Sigmoid colon (tissue), 7 donors: ENCODE measurements around the gene HDAC8. TPM values are rescaled to one million over a fixed set of nuclear protein-coding genes. Genes with fewer than 3 reads are reported as not detected.

Experiments used
- DNase-seq: peaks from one replicate; pipeline ENCODE4 v3.0.0-alpha.2; 2019
- H3K27ac ChIP-seq, 4 donors: fragments of 200-600 bp; sonication (generic); one replicate each; pipeline ENCODE4 v1.5.1; 2016 to 2019; ENCODE audit warnings: mild to moderate bottlenecking in 1 of 4
- H3K27me3 ChIP-seq, 3 donors: fragments of 200-600 bp; sonication (generic); one replicate each; pipeline ENCODE4 v1.5.1; 2019; ENCODE audit warnings: mild to moderate bottlenecking in 1 of 3
- H3K36me3 ChIP-seq, 4 donors: fragments of 200-600 bp; sonication (generic); one replicate each; pipeline ENCODE4 v1.5.1; 2016 to 2019
- H3K4me1 ChIP-seq, 4 donors: fragments of 200-600 bp; sonication (generic); one replicate each; pipeline ENCODE4 v1.5.1; 2017 to 2019
- H3K4me3 ChIP-seq, 4 donors: fragments of 200-600 bp; sonication (generic); one replicate each; pipeline ENCODE4 v1.5.1; 2017 to 2019; ENCODE audit warnings: mild to moderate bottlenecking in 2 of 4, moderate library complexity in 1 of 4
- H3K9me3 ChIP-seq, 4 donors: fragments of 200-600 bp in 3 of 4; sonication (generic) in 3 of 4; one replicate each; pipeline versions ENCODE4 v1.5.1 to v1.6.1; 2013 to 2019
- EP300 ChIP-seq, 4 donors: sonication (generic); formaldehyde crosslinking; IDR thresholded peaks; one replicate each; pipeline ENCODE4 v1.6.1; 2017; ENCODE audit warnings: antibody characterized with exemption in 4 of 4
- POLR2A ChIP-seq, 2 donors: fragments of 450-650 bp; IDR thresholded peaks; one replicate each; pipeline ENCODE4 v1.6.1; 2016; ENCODE audit warnings: antibody characterized with exemption in 2 of 2, mild to moderate bottlenecking in 2 of 2, moderate library complexity in 2 of 2
- POLR2AphosphoS5 ChIP-seq, 4 donors: sonication (generic); formaldehyde crosslinking; IDR thresholded peaks; one replicate each; pipeline ENCODE4 v1.6.1; 2017; ENCODE audit warnings: antibody characterized with exemption in 4 of 4
- WGBS, 2 donors: extraction: QIAGEN DNeasy Blood & Tissue Kit; methylation state at CpG; one replicate each; pipeline ENCODE4 v1.1.7; 2013; 5-methylcytosine and 5-hydroxymethylcytosine counted together
- intact Hi-C: fragments of 100-400 bp; cut with DNase I; formaldehyde crosslinking; loops from one replicate; pipeline ENCODE4 v1.15.1; 2023
- polyA plus RNA-seq, 3 donors: library from polyadenylated mRNA; stranded (reverse); fragments of 200-250 nt; gene quantifications; one replicate each; pipeline ENCODE4 v1.2.3, GENCODE V29; 2013
- total RNA-seq, 4 donors: library from RNA; depleted of rRNA; stranded (reverse); fragments of >200 nt; gene quantifications; one replicate each; pipeline ENCODE4 v1.1.0, GENCODE V29; 2016
- TF ChIP-seq, protein P1 (sequence below), 4 experiments: fragments of 450-650 bp in 3 of 4; fragments of 200-600 bp in 1 of 4; IDR thresholded peaks; one replicate each; pipeline ENCODE4 v1.5.1; 2016 to 2019; ENCODE audit warnings: antibody characterized with exemption in 4 of 4, mild to moderate bottlenecking in 3 of 4, moderate library complexity in 2 of 4
- donor health status: healthy with polysubstance abuse.
- donor health status: Bipolar disorder and iron deficiency.
- donor health status: healthy.

Gene HDAC8
- total and polyA plus RNA-seq, 7 donors: 13.2 to 44.0 (median 30.4) TPM

DNA sequence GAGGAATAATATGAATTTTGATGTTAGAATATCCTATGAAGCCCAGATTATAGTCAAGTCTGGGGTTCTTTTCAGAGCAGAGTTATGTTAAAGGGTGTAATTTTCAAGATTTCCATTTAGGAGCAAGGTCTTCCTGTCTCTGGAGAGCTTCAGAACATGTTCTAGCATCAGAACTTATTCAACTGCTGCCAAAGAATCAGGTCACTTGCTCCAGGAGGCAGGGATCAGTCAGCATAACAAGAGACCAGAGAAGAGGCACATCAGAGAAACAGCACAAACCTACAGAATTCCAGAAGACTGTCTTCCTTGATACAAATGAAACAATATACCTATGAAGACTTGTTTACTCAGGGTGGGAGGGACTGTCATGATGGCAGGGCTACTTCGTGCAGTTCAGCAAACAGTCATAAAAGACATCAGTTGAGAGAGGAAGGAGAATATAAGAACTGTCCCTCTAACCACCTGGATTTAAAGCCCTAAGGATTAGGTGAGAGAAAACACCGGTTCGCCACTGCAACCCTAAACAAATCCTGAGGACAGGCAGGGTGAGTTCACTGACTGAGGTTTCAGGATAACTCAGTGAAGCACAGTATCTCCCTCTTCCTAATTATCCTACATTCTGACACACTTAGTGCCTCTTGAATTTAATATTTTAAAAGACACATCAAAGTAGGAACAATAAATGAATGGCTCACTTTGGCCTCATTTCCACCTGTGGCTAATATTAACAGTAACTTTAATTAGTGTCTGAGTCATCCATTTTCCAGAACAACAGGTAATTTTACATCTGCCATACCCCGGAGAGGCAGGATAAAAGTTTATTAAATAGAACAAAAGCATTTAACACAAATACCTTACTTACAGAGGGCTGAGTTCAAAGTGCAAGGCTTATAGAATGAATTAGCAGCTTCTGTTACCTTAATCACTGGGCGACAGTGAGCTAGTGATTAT is 93.0 kb downstream of the HDAC8 start:
- Histone ChIP-seq H3K27me3 (no peaks in the 10 kb centered on the region), H3K9me3 (no peaks in the 10 kb centered on the region), H3K36me3 (no peaks in the 10 kb centered on the region), H3K4me3 (no peak overlapping the region), H3K4me1 (no peaks in the 10 kb centered on the region), H3K27ac (no peak overlapping the region)
- 20 to 60% methylated on average over 5 of the region's 5 CpGs for whole genome bisulfite sequencing, 2 donors
- no peak for DNase-seq
- TF ChIP-seq POLR2AphosphoS5 (IDR thresholded peaks at IDR 0.05): no peak
- intact Hi-C loops: no loop called here

DNA sequence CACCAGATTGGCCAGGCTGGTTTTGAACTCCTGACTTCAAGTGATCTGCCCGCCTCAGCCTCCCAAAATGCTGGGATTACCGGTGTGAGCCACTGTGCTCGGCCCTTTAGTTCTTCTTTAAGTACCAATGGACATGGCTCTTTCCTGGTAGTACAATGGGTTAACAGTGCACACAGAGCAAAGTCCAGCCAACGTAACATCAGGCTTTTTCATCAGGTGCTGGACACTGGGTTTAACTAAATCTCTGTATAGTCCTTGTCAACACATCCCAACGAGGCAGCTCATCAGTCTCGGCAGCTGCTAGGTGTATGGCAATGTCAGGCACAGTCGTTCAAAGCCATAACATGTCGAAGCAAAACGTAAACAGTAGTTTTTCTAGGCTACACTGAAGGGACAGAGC is 93.8 kb downstream of the HDAC8 start:
- Histone ChIP-seq H3K27ac (no peak overlapping the region), H3K4me3 (no peak overlapping the region), H3K9me3 (no peaks in the 10 kb centered on the region), H3K27me3 (no peaks in the 10 kb centered on the region), H3K4me1 (no peaks in the 10 kb centered on the region), H3K36me3 (no peaks in the 10 kb centered on the region)
- 29 to 69% methylated on average over 9 of the region's 9 CpGs for WGBS, 2 donors
- intact Hi-C loops: no loop called here
- DNase-seq: no peak
- TF ChIP-seq, protein P1, sequence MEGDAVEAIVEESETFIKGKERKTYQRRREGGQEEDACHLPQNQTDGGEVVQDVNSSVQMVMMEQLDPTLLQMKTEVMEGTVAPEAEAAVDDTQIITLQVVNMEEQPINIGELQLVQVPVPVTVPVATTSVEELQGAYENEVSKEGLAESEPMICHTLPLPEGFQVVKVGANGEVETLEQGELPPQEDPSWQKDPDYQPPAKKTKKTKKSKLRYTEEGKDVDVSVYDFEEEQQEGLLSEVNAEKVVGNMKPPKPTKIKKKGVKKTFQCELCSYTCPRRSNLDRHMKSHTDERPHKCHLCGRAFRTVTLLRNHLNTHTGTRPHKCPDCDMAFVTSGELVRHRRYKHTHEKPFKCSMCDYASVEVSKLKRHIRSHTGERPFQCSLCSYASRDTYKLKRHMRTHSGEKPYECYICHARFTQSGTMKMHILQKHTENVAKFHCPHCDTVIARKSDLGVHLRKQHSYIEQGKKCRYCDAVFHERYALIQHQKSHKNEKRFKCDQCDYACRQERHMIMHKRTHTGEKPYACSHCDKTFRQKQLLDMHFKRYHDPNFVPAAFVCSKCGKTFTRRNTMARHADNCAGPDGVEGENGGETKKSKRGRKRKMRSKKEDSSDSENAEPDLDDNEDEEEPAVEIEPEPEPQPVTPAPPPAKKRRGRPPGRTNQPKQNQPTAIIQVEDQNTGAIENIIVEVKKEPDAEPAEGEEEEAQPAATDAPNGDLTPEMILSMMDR (IDR thresholded peaks at IDR 0.05): no peak
- TF ChIP-seq POLR2AphosphoS5 (IDR thresholded peaks at IDR 0.05): no peak
- TF ChIP-seq EP300 (IDR thresholded peaks at IDR 0.05): no peak

DNA sequence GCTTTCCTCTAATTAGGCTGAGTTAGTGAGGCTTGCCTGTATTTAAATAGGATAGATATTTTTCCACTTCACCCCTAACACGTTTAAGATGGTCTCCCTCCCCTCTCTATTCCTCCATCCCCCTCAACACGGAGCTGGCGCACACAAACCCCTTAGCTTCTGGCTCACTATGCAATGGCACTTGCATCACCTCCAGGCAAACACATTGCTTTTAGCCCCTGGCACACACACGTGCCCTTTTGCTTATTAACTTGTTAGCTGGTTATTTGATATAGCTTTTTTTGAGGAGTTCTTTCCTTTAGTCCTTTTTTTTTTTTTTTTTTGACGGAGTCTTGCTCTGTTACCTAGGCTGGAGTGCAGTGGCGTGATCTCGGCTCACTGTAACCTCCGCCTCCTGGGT is 94.3 kb downstream of the HDAC8 start:
- Histone ChIP-seq H3K9me3 (no peaks in the 10 kb centered on the region), H3K4me3 (no peak overlapping the region), H3K27ac (no peak overlapping the region), H3K4me1 (no peaks in the 10 kb centered on the region), H3K27me3 (no peaks in the 10 kb centered on the region), H3K36me3 (no peaks in the 10 kb centered on the region)
- no peak for DNase-seq
- TF ChIP-seq POLR2A (IDR thresholded peaks at IDR 0.05) (no peak), POLR2AphosphoS5 (IDR thresholded peaks at IDR 0.05) (no peak)
- TF ChIP-seq, protein P1 (IDR thresholded peaks at IDR 0.05): no peak
- WGBS, 2 donors: 84 to 86% methylated on average over 8 of the region's 8 CpGs
- intact Hi-C loops: no loop called here

DNA sequence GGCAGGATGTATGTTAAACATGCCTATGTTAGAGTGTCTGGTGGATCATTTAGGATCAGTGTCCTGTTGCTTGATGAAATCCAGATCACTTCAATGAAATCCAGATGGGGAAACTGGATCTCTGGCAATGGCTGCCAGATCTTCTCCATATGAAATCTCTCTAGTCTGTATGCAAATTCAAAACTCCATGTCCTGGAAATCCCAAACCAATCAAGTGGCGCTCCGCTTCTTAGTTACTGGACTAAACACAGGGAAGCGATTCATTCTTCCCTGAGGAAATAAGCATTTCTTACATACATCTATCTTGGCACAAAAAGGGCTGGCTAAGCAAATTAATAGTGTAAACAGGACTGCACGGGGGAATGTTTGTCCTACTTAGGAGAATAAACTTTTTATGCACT is 94.9 kb downstream of the HDAC8 start:
- Histone ChIP-seq H3K27me3 (no peaks in the 10 kb centered on the region), H3K36me3 (no peaks in the 10 kb centered on the region), H3K9me3 (no peaks in the 10 kb centered on the region), H3K4me1 (no peaks in the 10 kb centered on the region), H3K4me3 (no peak overlapping the region), H3K27ac (no peak overlapping the region)
- no peak for DNase-seq
- TF ChIP-seq POLR2A (IDR thresholded peaks at IDR 0.05): no peak
- no peak for TF ChIP-seq EP300 (IDR thresholded peaks at IDR 0.05)
- TF ChIP-seq, protein P1 (IDR thresholded peaks at IDR 0.05): no peak
- no peak for TF ChIP-seq POLR2AphosphoS5 (IDR thresholded peaks at IDR 0.05)
- intact Hi-C loops: no loop called here
- 83 to 84% methylated on average over 4 of the region's 4 CpGs for WGBS, 2 donors

DNA sequence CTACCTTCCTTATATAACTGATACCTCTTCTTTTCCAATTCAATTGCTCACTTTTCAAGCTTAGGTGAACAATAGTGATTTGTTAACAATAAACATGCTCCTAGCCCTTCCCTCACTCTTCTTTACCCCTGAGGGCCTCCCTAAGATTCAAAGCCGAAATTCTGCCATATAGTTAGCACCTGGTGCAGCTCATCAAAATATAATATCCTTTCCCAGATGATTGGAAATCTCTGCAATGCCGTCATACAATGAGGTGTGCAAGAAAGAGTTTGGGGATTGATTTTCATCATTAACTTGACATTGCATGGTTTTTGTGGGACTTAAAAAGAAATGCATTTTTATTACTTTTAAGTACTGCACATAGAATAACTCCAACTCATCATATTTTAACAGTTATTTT is 95.3 kb downstream of the HDAC8 start:
- no peak overlapping the region for H3K4me3 ChIP-seq
- no peaks in the 10 kb centered on the region for H3K4me1 ChIP-seq
- 91% methylated on average over 2 of the region's 2 CpGs for WGBS, 2 donors
- intact Hi-C loops: no loop called here
- no peak overlapping the region for H3K27ac ChIP-seq
- no peaks in the 10 kb centered on the region for H3K9me3 ChIP-seq
- H3K27me3 ChIP-seq: no peaks in the 10 kb centered on the region
- no peaks in the 10 kb centered on the region for H3K36me3 ChIP-seq
- no peak for DNase-seq
- TF ChIP-seq POLR2AphosphoS5 (IDR thresholded peaks at IDR 0.05) (no peak), POLR2A (IDR thresholded peaks at IDR 0.05) (no peak), EP300 (IDR thresholded peaks at IDR 0.05) (no peak)
- TF ChIP-seq, protein P1 (IDR thresholded peaks at IDR 0.05): no peak
